ENCODE measurements around the gene PDE4B. TPM values are rescaled to one million over a fixed set of nuclear protein-coding genes. Genes with fewer than 3 reads are reported as not detected.

PDE4B gene
- total and polyA plus RNA-seq, 10 of the 15 experiments (the other 5 are each of a cell fraction or from before 2014, with no cell fraction given): 3.0 to 13.2 (median 5.7) TPM

- TF ChIP-seq PRDM15 (CRISPR knock-in tag; IDR thresholded peaks at IDR 0.05) (no peak), RB1 (IDR thresholded peaks at IDR 0.05; ENCODE audit: borderline replicate concordance) (no peak), NR2F1 (conservative IDR thresholded peaks at IDR 0.05) (peak; percentile 91), SP1 (IDR thresholded peaks at IDR 0.05; ENCODE audit: low read depth, low read length) (peak; percentile 38), CREM (IDR thresholded peaks at IDR 0.05; ENCODE audit: low read depth) (no peak), ZNF274 (IDR thresholded peaks at IDR 0.05; ENCODE audit: insufficient read depth, insufficient read length) (no peak), MLLT1 (IDR thresholded peaks at IDR 0.05) (no peak), SREBF1 (IDR thresholded peaks at IDR 0.05; ENCODE audit: low read length) (no peak), MTA2 (IDR thresholded peaks at IDR 0.05; ENCODE audit: low read depth) (peak; percentile 75), NBN (IDR thresholded peaks at IDR 0.05) (peak; percentile 73; the same call in 1 of the 2 replicates), IKZF1 (conservative IDR thresholded peaks at IDR 0.05) (peak; percentile 90), ESRRA (IDR thresholded peaks at IDR 0.05; ENCODE audit: low read length) (no peak), BRCA1 (IDR thresholded peaks at IDR 0.05; ENCODE audit: low read depth, low read length) (no peak), PML (IDR thresholded peaks at IDR 0.05; ENCODE audit: low read length) (0 out of 2 replicates have a peak, but pooled peaks have one; percentile 48), ASH2L (IDR thresholded peaks at IDR 0.05; ENCODE audit: borderline replicate concordance, low read depth) (no peak), YBX1 (IDR thresholded peaks at IDR 0.05) (no peak), E2F8 (IDR thresholded peaks at IDR 0.05; ENCODE audit: low read depth, partially characterized antibody) (no peak), ZNF622 (IDR thresholded peaks at IDR 0.05) (no peak), MEF2B (IDR thresholded peaks at IDR 0.05; ENCODE audit: partially characterized antibody, poor library complexity, severe bottlenecking) (peak; percentile 99), HSF1 (IDR thresholded peaks at IDR 0.05; ENCODE audit: low read depth, low read length) (no peak), IRF3 (IDR thresholded peaks at IDR 0.05) (no peak), SIX5 (IDR thresholded peaks at IDR 0.05; ENCODE audit: low read depth, low read length, severe bottlenecking) (no peak), TCF12 (IDR thresholded peaks at IDR 0.05; ENCODE audit: low read depth, low read length) (peak; percentile 98)
These were observed 609.5 kb downstream of the PDE4B start (continued) for GRCh38 chr1:66402194-66402593.

Measured in GM12878 (cell line).